ENCODE data around the gene NBR1. TPM values are rescaled to one million over a fixed set of nuclear protein-coding genes. Genes with fewer than 3 reads are reported as not detected.
A peak's percentile ranks its signal among the peaks of the same experiment; 100 is the strongest.

NBR1 gene
- total and polyA plus RNA-seq, 2 of the 8 experiments (the other 6 are each of a cell fraction or from before 2014, with no cell fraction given), result 13.5 to 36.0 TPM

DNA sequence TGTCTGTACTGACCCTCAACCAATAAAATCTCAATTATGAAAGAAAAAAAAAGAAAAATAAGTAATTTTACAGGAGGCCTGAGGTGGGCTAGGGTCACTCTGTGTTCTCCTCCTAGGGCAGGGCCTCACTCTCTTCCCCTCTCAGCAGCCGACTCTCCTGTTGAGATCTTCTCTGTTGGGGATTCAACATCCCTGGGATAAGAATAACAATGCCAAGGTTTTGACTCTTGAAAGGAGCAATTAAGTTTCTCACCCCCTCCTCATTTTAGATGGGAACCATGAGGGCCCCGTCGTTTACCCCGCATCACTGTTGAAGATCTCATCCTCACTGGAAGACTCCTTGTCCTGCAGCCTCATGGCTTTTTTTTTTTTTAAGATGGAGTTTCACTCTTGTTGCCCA lies 24.4 kb upstream of the NBR1 start:
- Histone ChIP-seq H3K79me2 (ENCODE audit: control insufficient read depth in 1 of 2, insufficient read depth in 2 of 2, low read length in 2 of 2) (no peaks in the 10 kb centered on the region), H3K4me1 (replicated peaks in 1 of 4; ENCODE audit: control insufficient read depth in 3 of 4, insufficient read depth in 4 of 4, low read length in 3 of 4) (peaks cover 0 to 2% (median 0%) of the 10 kb centered on the region in 4 experiments; a peak in 1 of 7 replicates), H2AFZ (ENCODE audit: low read length) (no peak overlapping the region), H4K20me1 (replicated peaks in 1 of 2; ENCODE audit: control insufficient read depth in 1 of 2, insufficient read depth in 2 of 2, low read length in 2 of 2) (no peaks in the 10 kb centered on the region), H3K4ac (replicated peaks; ENCODE audit: insufficient read length, low read depth, low read length) (no peak overlapping the region), H3K56ac (replicated peaks; ENCODE audit: insufficient read length, low read depth, low read length) (no peak overlapping the region), H2BK5ac (ENCODE audit: low read depth, low read length) (no peak overlapping the region), H3K18ac (ENCODE audit: extremely low read depth, low read length) (no peak overlapping the region; the same call in 1 of the 2 replicates), H3K27me3 (replicated peaks in 1 of 4; ENCODE audit: control insufficient read depth in 3 of 4, extremely low read depth in 1 of 4, insufficient read depth in 3 of 4, low read length in 3 of 4) (no peaks in the 10 kb centered on the region), H4K5ac (ENCODE audit: insufficient read length, low read depth, low read length) (no peak overlapping the region), H2BK15ac (ENCODE audit: low read length) (no peak overlapping the region), H3K23ac (ENCODE audit: insufficient read length) (no peak overlapping the region), H3K14ac (ENCODE audit: insufficient read length) (no peak overlapping the region), H3K9ac (replicated peaks in 1 of 4; ENCODE audit: extremely low read depth in 1 of 4, low read depth in 3 of 4, low read length in 3 of 4) (no peak overlapping the region), H2AK5ac (ENCODE audit: low read depth, low read length) (no peak overlapping the region), H4K8ac (ENCODE audit: extremely low read depth, insufficient read depth, low read length) (no peak overlapping the region), H2BK12ac (ENCODE audit: low read depth, low read length) (no peak overlapping the region), H3K4me3 (ENCODE audit: extremely low read depth in 1 of 4, insufficient read depth in 2 of 4, low read depth in 3 of 4, low read length in 4 of 4) (no peak overlapping the region), H3K23me2 (ENCODE audit: low read depth, low read length) (no peaks in the 10 kb centered on the region), H4K91ac (replicated peaks; ENCODE audit: insufficient read length, low read length) (no peak overlapping the region), H3K9me3 (ENCODE audit: insufficient read depth in 2 of 2, low read depth in 1 of 2, low read length in 1 of 2) (no peaks in the 10 kb centered on the region), H3K4me2 (ENCODE audit: insufficient read depth in 1 of 2, low read depth in 2 of 2, low read length in 2 of 2) (peak overlapping the region in 1 of 2 experiments; percentile 8; a peak in 1 of 4 replicates), H3K36me3 (ENCODE audit: control insufficient read depth in 2 of 4, insufficient read depth in 4 of 4, low read length in 3 of 4) (no peaks in the 10 kb centered on the region), H2BK120ac (replicated peaks; ENCODE audit: low read depth, low read length) (no peak overlapping the region), H2BK20ac (ENCODE audit: low read length) (no peak overlapping the region), H3K27ac (ENCODE audit: low read depth, low read length) (no peak overlapping the region), H3K79me1 (ENCODE audit: low read depth, low read length) (no peaks in the 10 kb centered on the region; the same call in 1 of the 2 replicates)
- no peak for TF ChIP-seq ASH2L (IDR thresholded peaks at IDR 0.05; ENCODE audit: low read length)
- no peak for TF ChIP-seq RFX5 (IDR thresholded peaks at IDR 0.05; ENCODE audit: borderline replicate concordance, low read depth, low read length)
- no peak for TF ChIP-seq RAD21 (IDR thresholded peaks at IDR 0.05 in 1 of 2, conservative IDR thresholded peaks at IDR 0.05 in 1 of 2; ENCODE audit: low read depth in 2 of 2, low read length in 2 of 2)
- TF ChIP-seq CHD1 (IDR thresholded peaks at IDR 0.05; ENCODE audit: low read depth, low read length), result no peak
- no peak for TF ChIP-seq TBP (IDR thresholded peaks at IDR 0.05; ENCODE audit: low read depth, low read length)
- no peak for TF ChIP-seq POLR2AphosphoS5 (IDR thresholded peaks at IDR 0.05; ENCODE audit: low read depth, low read length)
- peak; percentile 54 for TF ChIP-seq NANOG (IDR thresholded peaks at IDR 0.05; ENCODE audit: insufficient read depth, low read depth, low read length, poor library complexity, severe bottlenecking)
- ChIA-PET CTCF (ENCODE audit: partially characterized antibody) (interaction anchor here (1.1 kb wide), 1 partner anchor 113 kb away, joined by 3 read pairs; no protein-coding TSS in a partner anchor), POLR2A (ENCODE audit: partially characterized antibody) (interaction anchor here (0.8 to 1.5 kb wide), 2 partner anchors 8 to 168 kb away, joined by 3 to 5 read pairs; no protein-coding TSS in a partner anchor)
- 49% methylated on average over 4 of the region's 4 CpGs; no CpG with 5 or more reads in 1 of the 2 experiments for WGBS, 2 experiments (ENCODE audit: extremely low coverage in 1 of 2, insufficient coverage in 1 of 2, insufficient read length in 1 of 2, insufficient replicate concordance in 2 of 2, low coverage in 1 of 2, low lambda C conversion rate in 2 of 2, missing lambda C conversion rate in 1 of 2)
- DNase-seq (ENCODE audit: low read depth in 1 of 2, low spot score in 2 of 2) (no peak), FAIRE-seq (no peak)
